Measurements from ENCODE around the gene UBA1. TPM values are rescaled to one million over a fixed set of nuclear protein-coding genes. Genes with fewer than 3 reads are reported as not detected.

The UBA1 gene
- total and polyA plus RNA-seq, 2 experiments from 2014 or later = 146 to 264 TPM

DNA sequence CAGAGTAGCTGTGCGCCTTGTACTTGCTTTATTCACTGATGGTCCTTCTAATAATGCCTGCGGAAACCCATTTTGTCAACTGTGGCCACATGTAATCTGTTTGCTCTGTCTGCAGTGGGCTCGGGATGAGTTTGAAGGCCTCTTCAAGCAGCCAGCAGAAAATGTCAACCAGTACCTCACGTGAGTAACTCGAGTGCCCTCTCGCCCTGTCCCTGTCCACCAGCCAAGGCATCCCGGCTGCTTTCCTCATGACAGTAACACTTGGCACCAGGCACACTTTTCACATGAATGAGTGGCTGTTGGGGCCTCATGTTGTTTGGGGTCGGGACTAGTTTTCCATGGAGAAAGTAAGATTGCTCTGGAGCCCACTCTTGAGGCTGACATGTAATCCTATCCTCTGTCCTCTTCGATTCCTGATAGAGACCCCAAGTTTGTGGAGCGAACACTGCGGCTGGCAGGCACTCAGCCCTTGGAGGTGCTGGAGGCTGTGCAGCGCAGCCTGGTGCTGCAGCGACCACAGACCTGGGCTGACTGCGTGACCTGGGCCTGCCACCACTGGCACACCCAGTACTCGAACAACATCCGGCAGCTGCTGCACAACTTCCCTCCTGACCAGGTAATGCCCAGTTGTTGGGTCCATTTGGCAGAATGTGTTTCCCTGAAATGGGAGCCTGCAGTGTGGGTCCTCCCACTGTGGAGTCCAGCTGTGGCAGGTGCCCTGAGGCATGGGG is 16.0 kb downstream of the UBA1 start:
- no peak overlapping the region for H3K9ac ChIP-seq
- peaks cover 26% of the 10 kb centered on the region for H3F3A ChIP-seq (ENCODE audit: insufficient read depth)
- H3K9me3 ChIP-seq (ENCODE audit: low read depth) = no peaks in the 10 kb centered on the region
- H4K20me1 ChIP-seq (ENCODE audit: insufficient read depth) = no peaks in the 10 kb centered on the region
- in situ Hi-C loops (cut with MboI) = loop anchor here (25.0 kb wide), 1 partner anchor 178 kb away; no protein-coding TSS in a partner anchor
- H3K4me1 ChIP-seq (ENCODE audit: insufficient read depth) = no peaks in the 10 kb centered on the region
- no peak overlapping the region for H3K4me3 ChIP-seq
- H2AFZ ChIP-seq = no peak overlapping the region
- peaks cover 19% of the 10 kb centered on the region; the same call in 1 of the 2 replicates for H3K36me3 ChIP-seq (ENCODE audit: low read depth)
- no peak overlapping the region for H3K27ac ChIP-seq
- peaks cover 16% of the 10 kb centered on the region; the same call in 1 of the 2 replicates for H3K79me2 ChIP-seq (ENCODE audit: insufficient read depth)
- WGBS, 2 experiments (ENCODE audit: low coverage in 1 of 2, low lambda C conversion rate in 2 of 2, missing lambda C conversion rate in 2 of 2) = 83 to 85% methylated on average over 15 to 16 of the region's 16 CpGs
- H3K4me2 ChIP-seq (ENCODE audit: unreplicated experiment) = no peak overlapping the region
- no peak for DNase-seq
- H3K9me2 ChIP-seq (ENCODE audit: insufficient read depth) = no peaks in the 10 kb centered on the region
- H3K27me3 ChIP-seq (replicated peaks; ENCODE audit: insufficient read depth) = no peaks in the 10 kb centered on the region
- no peak for TF ChIP-seq EZH2phosphoT487 (IDR thresholded peaks at IDR 0.05; ENCODE audit: insufficient read depth, low read depth)
- TF ChIP-seq EZH2 (IDR thresholded peaks at IDR 0.05; ENCODE audit: insufficient read depth, poor library complexity, severe bottlenecking) = no peak

DNA sequence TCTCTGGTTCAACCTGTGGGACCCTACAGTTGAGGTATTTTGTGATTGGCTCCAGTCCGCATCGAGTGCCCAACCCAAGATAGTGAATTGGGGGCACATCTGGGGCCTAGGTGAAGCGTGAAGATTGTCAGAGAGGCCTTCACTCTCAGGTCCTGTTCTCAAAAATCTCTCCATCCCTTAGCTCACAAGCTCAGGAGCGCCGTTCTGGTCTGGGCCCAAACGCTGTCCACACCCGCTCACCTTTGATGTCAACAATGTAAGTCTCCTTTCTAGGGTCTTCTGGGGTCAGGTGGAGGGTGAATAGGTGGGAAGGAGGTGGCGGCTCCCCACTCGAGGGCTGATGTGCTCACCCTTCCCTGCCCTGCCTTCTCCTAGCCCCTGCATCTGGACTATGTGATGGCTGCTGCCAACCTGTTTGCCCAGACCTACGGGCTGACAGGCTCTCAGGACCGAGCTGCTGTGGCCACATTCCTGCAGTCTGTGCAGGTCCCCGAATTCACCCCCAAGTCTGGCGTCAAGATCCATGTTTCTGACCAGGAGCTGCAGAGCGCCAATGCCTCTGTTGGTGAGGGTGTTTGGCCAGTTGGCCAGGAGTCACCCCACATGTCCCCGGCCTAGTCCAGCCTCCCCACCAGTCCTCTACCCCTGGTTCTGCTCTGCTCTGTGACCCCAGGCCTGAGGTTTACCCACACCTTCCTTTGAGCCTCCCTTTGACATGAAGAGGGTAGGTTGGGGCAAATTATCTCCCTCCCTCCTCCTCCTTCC is 17.2 kb downstream of the UBA1 start:
- no peaks in the 10 kb centered on the region for H3K9me3 ChIP-seq (ENCODE audit: low read depth)
- no peak overlapping the region for H3K9ac ChIP-seq
- no peaks in the 10 kb centered on the region for H3K4me1 ChIP-seq (ENCODE audit: insufficient read depth)
- no peaks in the 10 kb centered on the region for H3K27me3 ChIP-seq (replicated peaks; ENCODE audit: insufficient read depth)
- DNase-seq = no peak
- no peak overlapping the region for H3K4me2 ChIP-seq (ENCODE audit: unreplicated experiment)
- no peak overlapping the region for H3K27ac ChIP-seq
- H3K4me3 ChIP-seq = no peak overlapping the region
- peaks cover 19% of the 10 kb centered on the region; the same call in 1 of the 2 replicates for H3K36me3 ChIP-seq (ENCODE audit: low read depth)
- TF ChIP-seq EZH2 (IDR thresholded peaks at IDR 0.05; ENCODE audit: insufficient read depth, poor library complexity, severe bottlenecking) (no peak), EZH2phosphoT487 (IDR thresholded peaks at IDR 0.05; ENCODE audit: insufficient read depth, low read depth) (no peak)
- in situ Hi-C loops (cut with MboI) = loop anchor here (25.0 kb wide), 1 partner anchor 176 kb away; no protein-coding TSS in a partner anchor
- no peak overlapping the region for H2AFZ ChIP-seq
- WGBS, 2 experiments (ENCODE audit: low coverage in 1 of 2, low lambda C conversion rate in 2 of 2, missing lambda C conversion rate in 2 of 2) = 88 to 91% methylated on average over 12 to 13 of the region's 15 CpGs
- H3K9me2 ChIP-seq (ENCODE audit: insufficient read depth) = no peaks in the 10 kb centered on the region
- H3F3A ChIP-seq (ENCODE audit: insufficient read depth) = peaks cover 33% of the 10 kb centered on the region
- no peaks in the 10 kb centered on the region for H4K20me1 ChIP-seq (ENCODE audit: insufficient read depth)
- H3K79me2 ChIP-seq (ENCODE audit: insufficient read depth) = peaks cover 8% of the 10 kb centered on the region; the same call in 1 of the 2 replicates

DNA sequence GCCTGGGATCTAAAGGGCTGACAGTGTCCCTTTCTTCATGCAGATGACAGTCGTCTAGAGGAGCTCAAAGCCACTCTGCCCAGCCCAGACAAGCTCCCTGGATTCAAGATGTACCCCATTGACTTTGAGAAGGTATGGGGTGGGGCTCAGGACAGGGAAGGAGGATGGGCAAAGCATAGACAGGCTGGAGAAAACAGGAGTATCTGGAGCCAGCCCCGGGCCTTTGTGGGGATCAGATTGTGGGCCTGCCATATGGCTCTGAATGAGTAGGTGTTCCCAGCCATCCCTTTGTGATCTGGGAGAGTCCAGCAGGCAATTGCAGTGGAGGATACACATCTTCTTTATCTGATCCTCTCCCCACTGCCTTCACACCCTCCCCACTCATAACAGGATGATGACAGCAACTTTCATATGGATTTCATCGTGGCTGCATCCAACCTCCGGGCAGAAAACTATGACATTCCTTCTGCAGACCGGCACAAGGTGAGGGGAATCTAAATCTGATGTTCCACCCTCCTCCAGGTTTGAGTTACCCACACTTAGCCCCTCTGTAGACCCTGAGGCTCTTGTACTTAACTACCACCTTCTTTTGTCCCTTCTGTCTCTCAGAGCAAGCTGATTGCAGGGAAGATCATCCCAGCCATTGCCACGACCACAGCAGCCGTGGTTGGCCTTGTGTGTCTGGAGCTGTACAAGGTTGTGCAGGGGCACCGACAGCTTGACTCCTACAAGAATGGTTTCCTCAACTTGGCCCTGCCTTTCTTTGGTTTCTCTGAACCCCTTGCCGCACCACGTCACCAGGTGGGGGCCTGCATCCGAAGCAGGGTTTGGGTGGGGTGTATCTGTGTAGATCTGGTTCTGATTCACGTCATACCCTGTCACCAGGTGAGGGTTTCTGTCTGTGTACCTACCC is 19.0 kb downstream of the UBA1 start:
- Histone ChIP-seq H3K4me2 (ENCODE audit: unreplicated experiment) (no peak overlapping the region), H3K36me3 (ENCODE audit: low read depth) (peaks cover 7% of the 10 kb centered on the region; the same call in 1 of the 2 replicates)
- 83 to 85% methylated on average over 11 to 12 of the region's 12 CpGs for WGBS, 2 experiments (ENCODE audit: low coverage in 1 of 2, low lambda C conversion rate in 2 of 2, missing lambda C conversion rate in 2 of 2)

More for the DNA sequence above, 19.0 kb downstream of the UBA1 start:
- Histone ChIP-seq H3K9ac (no peak overlapping the region), H3K4me1 (ENCODE audit: insufficient read depth) (peaks cover 15% of the 10 kb centered on the region), H3K9me3 (ENCODE audit: low read depth) (no peaks in the 10 kb centered on the region), H3F3A (ENCODE audit: insufficient read depth) (peaks cover 44% of the 10 kb centered on the region), H2AFZ (no peak overlapping the region), H3K27ac (peak overlapping the region; percentile 39; the same call in 1 of the 2 replicates), H4K20me1 (ENCODE audit: insufficient read depth) (no peaks in the 10 kb centered on the region), H3K79me2 (ENCODE audit: insufficient read depth) (no peaks in the 10 kb centered on the region; the same call in 1 of the 2 replicates), H3K4me3 (no peak overlapping the region), H3K9me2 (ENCODE audit: insufficient read depth) (no peaks in the 10 kb centered on the region), H3K27me3 (replicated peaks; ENCODE audit: insufficient read depth) (no peaks in the 10 kb centered on the region)
- no peak for DNase-seq
- no peak for TF ChIP-seq EZH2phosphoT487 (IDR thresholded peaks at IDR 0.05; ENCODE audit: insufficient read depth, low read depth)
- no peak for TF ChIP-seq EZH2 (IDR thresholded peaks at IDR 0.05; ENCODE audit: insufficient read depth, poor library complexity, severe bottlenecking)
- in situ Hi-C loops (cut with MboI) = loop anchor here (25.0 kb wide), 1 partner anchor 175 kb away; no protein-coding TSS in a partner anchor

Data from GM23248 (cell line).